HL-60 (cell line): ENCODE measurements around the gene TM4SF4.

Experiments
- DNase-seq, 2 experiments: peaks; one replicate each; pipeline ENCODE4 v3.0.0-alpha.2; 2010 to 2020; ENCODE audit warnings: low read depth in 1 of 2, low spot score in 1 of 2
- H3K27ac ChIP-seq: fragments of 250-450 bp; sonication (Bioruptor Pico); replicated peaks from 2 replicates; pipeline ENCODE4 v1.5.1; 2020; ENCODE audit warnings: mild to moderate bottlenecking, moderate library complexity
- H3K27me3 ChIP-seq: fragments of 250-450 bp; sonication (Bioruptor Pico); 2 replicates; pipeline ENCODE4 v1.5.1; 2021; ENCODE audit warnings: mild to moderate bottlenecking, moderate library complexity; ENCODE audit not compliant: insufficient read depth, poor library complexity, severe bottlenecking
- H3K4me3 ChIP-seq: replicated peaks from 2 replicates; pipeline ENCODE4 v1.5.1; 2011; ENCODE audit warnings: mild to moderate bottlenecking, control low read depth, low read length; ENCODE audit not compliant: insufficient read depth
- CTCF ChIP-seq: IDR thresholded peaks from one replicate; pipeline ENCODE4 v1.5.1; 2011; ENCODE audit warnings: low read length, control low read depth, inconsistent platforms; ENCODE audit not compliant: insufficient read depth
- GABPA ChIP-seq: IDR thresholded peaks from 2 replicates; pipeline ENCODE4 v1.6.1; 2012; ENCODE audit warnings: low read depth
- POLR2AphosphoS5 ChIP-seq: IDR thresholded peaks from 2 replicates; pipeline ENCODE4 v1.6.1; 2012; ENCODE audit warnings: low read depth
- REST ChIP-seq: IDR thresholded peaks from 2 replicates; pipeline ENCODE4 v1.6.1; 2012; ENCODE audit warnings: low read depth; ENCODE audit not compliant: insufficient replicate concordance
- SPI1 ChIP-seq: IDR thresholded peaks from 2 replicates; pipeline ENCODE4 v1.6.1; 2012; ENCODE audit warnings: low read depth, mild to moderate bottlenecking, borderline replicate concordance

TM4SF4 gene

GRCh38 chr3:149541091-149541491 lies 66.6 kb downstream of the TM4SF4 start:
- H3K4me3 ChIP-seq: no peak overlapping the region

GRCh38 chr3:149542375-149543312 lies 68.1 kb downstream of the TM4SF4 start:
- peaks cover 3% of the 10 kb centered on the region for H3K27me3 ChIP-seq
- DNase-seq: no peak

More at GRCh38 chr3:149541091-149541491, 66.6 kb downstream of the TM4SF4 start:
- H3K27me3 ChIP-seq: peaks cover 3% of the 10 kb centered on the region
- TF ChIP-seq GABPA (no peak), CTCF (no peak), POLR2AphosphoS5 (no peak), REST (no peak), SPI1 (no peak)
- no peak overlapping the region for H3K27ac ChIP-seq
- no peak for DNase-seq

More at GRCh38 chr3:149542375-149543312, 68.1 kb downstream of the TM4SF4 start:
- H3K4me3 ChIP-seq: no peak overlapping the region
- TF ChIP-seq CTCF (no peak), REST (no peak), GABPA (no peak), SPI1 (no peak), POLR2AphosphoS5 (no peak)
- no peak overlapping the region for H3K27ac ChIP-seq
